ENCODE results near the gene ZEB2. TPM values are rescaled to one million over a fixed set of nuclear protein-coding genes. Genes with fewer than 3 reads are reported as not detected.

Gene ZEB2
- total and polyA plus RNA-seq, 9 donors, result 55.3 to 250 (median 174) TPM

DNA sequence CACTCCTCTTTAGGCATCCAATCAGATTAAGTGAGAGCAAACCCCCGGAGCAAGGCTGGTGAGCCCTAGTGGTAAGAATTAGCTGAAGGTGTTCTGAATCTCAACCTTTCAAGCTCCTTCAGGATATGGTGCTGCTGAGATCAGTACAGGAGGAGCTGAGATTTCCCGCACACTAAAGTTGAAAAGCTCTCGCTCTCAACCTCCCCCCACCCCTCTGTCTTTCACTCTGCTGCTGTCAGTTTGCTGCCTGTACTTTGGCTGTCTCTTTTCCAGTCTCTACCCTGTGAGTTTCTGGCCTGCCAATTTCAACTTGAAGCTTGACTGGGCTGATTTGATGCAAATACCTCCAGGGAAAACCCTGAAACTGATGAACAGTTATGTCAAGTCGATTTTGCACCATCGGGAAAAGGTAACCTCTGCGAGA lies 15.7 kb downstream of the ZEB2 start:
- H3K4me1 ChIP-seq (ENCODE audit: insufficient read depth), result peaks cover 23% of the 10 kb centered on the region

DNA sequence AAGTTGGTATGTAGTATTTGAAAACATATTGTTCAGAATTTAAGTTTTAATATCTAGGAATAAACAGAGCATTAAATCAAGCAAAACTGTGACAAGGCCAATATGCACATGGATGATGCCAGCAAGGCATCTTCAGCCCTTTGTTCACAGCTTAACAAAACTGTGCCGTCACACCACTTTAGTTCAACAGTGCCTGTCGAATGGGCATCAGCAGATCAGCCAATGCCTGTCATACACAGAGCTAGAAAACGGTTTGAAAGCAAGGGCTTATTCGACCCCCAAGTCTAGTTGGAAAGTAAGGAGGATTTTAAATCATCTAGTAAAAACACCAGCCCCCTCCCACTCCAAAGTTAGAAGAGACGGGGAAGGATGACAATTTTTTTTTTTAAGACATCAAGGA lies 16.7 kb downstream of the ZEB2 start:
- Histone ChIP-seq H3K9me3 (no peaks in the 10 kb centered on the region), H3K4me1 (ENCODE audit: insufficient read depth) (peaks cover 19% of the 10 kb centered on the region), H3K27me3 (no peaks in the 10 kb centered on the region), H3K27ac (no peak overlapping the region), H3K36me3 (no peaks in the 10 kb centered on the region), H3K4me3 (no peak overlapping the region)
- no peak for DNase-seq
- intact Hi-C loops (cut with DNase I), result loop anchor here in 2 of 4 donors (10.0 kb wide), 2 partner anchors 58 to 68 kb away; no protein-coding TSS in a partner anchor
- WGBS, 3 donors, result 44 to 56% (median 53%) methylated on average over 5 of the region's 5 CpGs
- TF ChIP-seq POLR2A (IDR thresholded peaks at IDR 0.05), result no peak
- TF ChIP-seq CTCF (IDR thresholded peaks at IDR 0.05), result no peak
- TF ChIP-seq EP300 (IDR thresholded peaks at IDR 0.05), result no peak

More for the DNA sequence above, 15.7 kb downstream of the ZEB2 start:
- WGBS, 3 donors, result 57 to 63% (median 57%) methylated on average over 6 of the region's 6 CpGs
- Histone ChIP-seq H3K27me3 (no peaks in the 10 kb centered on the region), H3K4me3 (no peak overlapping the region), H3K9me3 (no peaks in the 10 kb centered on the region), H3K36me3 (no peaks in the 10 kb centered on the region), H3K27ac (no peak overlapping the region)
- DNase-seq, result no peak
- intact Hi-C loops (cut with DNase I), result loop anchor here in 2 of 4 donors (10.0 kb wide), 2 partner anchors 59 to 69 kb away; no protein-coding TSS in a partner anchor
- TF ChIP-seq POLR2A (IDR thresholded peaks at IDR 0.05), result no peak
- TF ChIP-seq EP300 (IDR thresholded peaks at IDR 0.05), result no peak
- no peak for TF ChIP-seq CTCF (IDR thresholded peaks at IDR 0.05)

DNA sequence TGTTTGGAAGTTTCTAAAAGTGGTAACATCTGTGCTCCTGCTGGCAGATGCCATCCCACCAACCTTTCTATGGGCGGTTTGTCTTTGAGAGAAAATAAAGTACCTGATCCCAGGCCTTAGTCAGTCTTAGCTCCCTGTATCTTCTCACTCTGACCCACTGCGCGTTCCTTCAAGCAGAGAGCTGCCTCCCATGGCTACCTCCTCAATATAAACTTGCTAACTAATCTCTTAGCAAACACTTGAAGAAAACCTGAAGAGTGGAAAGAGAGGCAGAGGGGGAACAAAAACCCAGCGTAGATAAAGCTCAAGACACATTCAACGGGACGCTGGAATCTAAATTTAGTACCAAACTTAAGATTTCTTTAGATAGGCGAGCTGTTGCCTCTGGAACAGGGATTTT lies 17.6 kb downstream of the ZEB2 start:
- Histone ChIP-seq H3K27ac (no peak overlapping the region), H3K9me3 (no peaks in the 10 kb centered on the region), H3K27me3 (no peaks in the 10 kb centered on the region), H3K4me1 (ENCODE audit: insufficient read depth) (peaks cover 16% of the 10 kb centered on the region), H3K4me3 (no peak overlapping the region), H3K36me3 (no peaks in the 10 kb centered on the region)
- WGBS, 3 donors, result 35 to 71% (median 54%) methylated on average over 7 of the region's 7 CpGs
- TF ChIP-seq EP300 (IDR thresholded peaks at IDR 0.05), result no peak
- TF ChIP-seq POLR2A (IDR thresholded peaks at IDR 0.05), result no peak
- no peak for TF ChIP-seq CTCF (IDR thresholded peaks at IDR 0.05)
- DNase-seq, result no peak
- intact Hi-C loops (cut with DNase I), result loop anchor here in 2 of 4 donors (10.0 kb wide), 2 partner anchors 58 to 68 kb away; no protein-coding TSS in a partner anchor

DNA sequence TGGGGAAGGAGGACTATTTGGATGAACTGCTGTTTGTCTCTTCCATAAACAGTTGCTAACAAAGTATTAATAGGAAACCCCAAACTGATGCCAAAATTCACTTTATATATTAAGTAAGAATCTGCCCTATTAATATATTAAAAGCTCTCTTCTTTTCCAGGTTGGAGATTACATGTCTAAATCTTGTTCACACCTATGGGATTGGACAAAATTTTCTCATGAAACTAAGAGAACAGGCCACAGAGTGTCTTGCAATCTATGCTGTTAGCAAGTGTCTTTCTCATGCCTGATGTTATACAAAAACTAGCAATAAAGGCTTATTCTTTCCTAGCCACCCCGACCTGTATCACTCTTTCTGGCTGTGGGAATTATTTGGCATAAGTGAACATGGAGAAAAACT lies 18.3 kb downstream of the ZEB2 start:
- Histone ChIP-seq H3K36me3 (no peaks in the 10 kb centered on the region), H3K9me3 (no peaks in the 10 kb centered on the region), H3K4me1 (ENCODE audit: insufficient read depth) (peaks cover 21% of the 10 kb centered on the region), H3K27me3 (no peaks in the 10 kb centered on the region), H3K4me3 (no peak overlapping the region), H3K27ac (no peak overlapping the region)
- DNase-seq, result no peak
- intact Hi-C loops (cut with DNase I), result loop anchor here in 2 of 4 donors (10.0 kb wide), 2 partner anchors 57 to 67 kb away; no protein-coding TSS in a partner anchor
- WGBS, 3 donors, result 77 to 91% (median 86%) methylated on average over 1 of the region's 1 CpG
- no peak for TF ChIP-seq POLR2A (IDR thresholded peaks at IDR 0.05)

- no peak for DNase-seq
- Histone ChIP-seq H3K27me3 (no peaks in the 10 kb centered on the region), H3K4me3 (no peak overlapping the region), H3K9me3 (no peaks in the 10 kb centered on the region), H3K36me3 (no peaks in the 10 kb centered on the region), H3K4me1 (ENCODE audit: insufficient read depth) (peaks cover 21% of the 10 kb centered on the region), H3K27ac (no peak overlapping the region)
- intact Hi-C loops (cut with DNase I), result loop anchor here in 2 of 4 donors (10.0 kb wide), 2 partner anchors 56 to 66 kb away; no protein-coding TSS in a partner anchor
- 66 to 81% (median 79%) methylated on average over 3 of the region's 3 CpGs for WGBS, 3 donors
- TF ChIP-seq POLR2A (IDR thresholded peaks at IDR 0.05) (no peak), CTCF (IDR thresholded peaks at IDR 0.05) (no peak), EP300 (IDR thresholded peaks at IDR 0.05) (no peak)
Measured at GRCh38 chr2:144501118-144501517, 18.8 kb downstream of the ZEB2 start.

Measured in ovary (tissue), 9 donors.